ENCODE measurements around the gene ASPG. TPM values are rescaled to one million over a fixed set of nuclear protein-coding genes. Genes with fewer than 3 reads are reported as not detected.
A peak's percentile ranks its signal among the peaks of the same experiment; 100 is the strongest.

The ASPG gene
- total RNA-seq, 1 experiment from 2014 or later: not detected

GRCh38 chr14:104137297-104138097 is 52.0 kb downstream of the ASPG start:
- H3K27me3 ChIP-seq (ENCODE audit: insufficient read depth, low read depth): peaks cover 32% of the 10 kb centered on the region
- BruUV-seq (replicated peaks): no TSS peak
- ChIA-PET POLR2A (ENCODE audit: unreplicated experiment) (no interaction called here), CTCF (no interaction called here)
- no peak overlapping the region for H3K4me3 ChIP-seq
- no peaks in the 10 kb centered on the region for H3K4me1 ChIP-seq (replicated peaks; ENCODE audit: insufficient read depth)
- intact Hi-C loops (cut with micrococcal nuclease; ENCODE audit: unreplicated experiment): loop anchor here (2.0 to 5.0 kb wide), 2 partner anchors 427 to 505 kb away; no protein-coding TSS in a partner anchor
- no peaks in the 10 kb centered on the region for H3K36me3 ChIP-seq (ENCODE audit: low read depth)
- H3K79me2 ChIP-seq (ENCODE audit: low read depth): no peaks in the 10 kb centered on the region
- TF ChIP-seq EZH2 (IDR thresholded peaks at IDR 0.05; ENCODE audit: low read depth) (no peak), CTCF (conservative IDR thresholded peaks at IDR 0.05) (peak; percentile 57; the same call in 1 of the 2 replicates)
- peaks cover 2% of the 10 kb centered on the region; the same call in 1 of the 2 replicates for H4K20me1 ChIP-seq (ENCODE audit: insufficient read depth)
- H3K4me2 ChIP-seq: no peak overlapping the region
- no peak overlapping the region for H3K27ac ChIP-seq
- H3K9me2 ChIP-seq (ENCODE audit: insufficient read depth): no peaks in the 10 kb centered on the region
- no peak overlapping the region for H2AFZ ChIP-seq
- H3K9me3 ChIP-seq (ENCODE audit: insufficient read depth, low read depth): no peaks in the 10 kb centered on the region
- peak in 1 of 2 experiments; percentile 55 for DNase-seq
- H3F3A ChIP-seq (ENCODE audit: insufficient read depth, low read depth): no peaks in the 10 kb centered on the region

- TF ChIP-seq EZH2 (IDR thresholded peaks at IDR 0.05; ENCODE audit: low read depth) (no peak), CTCF (conservative IDR thresholded peaks at IDR 0.05) (no peak)
- POLR2A ChIA-PET (ENCODE audit: unreplicated experiment): no interaction called here
- Histone ChIP-seq H3K4me2 (no peak within 1 kb of the TSS), H4K20me1 (ENCODE audit: insufficient read depth) (no peaks in the 10 kb centered on the region; the same call in 1 of the 2 replicates), H3K9me2 (ENCODE audit: insufficient read depth) (no peaks in the 10 kb centered on the region), H3K9me3 (ENCODE audit: insufficient read depth, low read depth) (no peaks in the 10 kb centered on the region), H2AFZ (no peak within 1 kb of the TSS), H3K4me1 (replicated peaks; ENCODE audit: insufficient read depth) (no peaks in the 10 kb centered on the region), H3K27me3 (ENCODE audit: insufficient read depth, low read depth) (peaks cover 36% of the 10 kb centered on the region), H3K79me2 (ENCODE audit: low read depth) (no peaks in the 10 kb centered on the region), H3K36me3 (ENCODE audit: low read depth) (no peaks in the 10 kb centered on the region), H3K4me3 (no peak within 1 kb of the TSS), H3F3A (ENCODE audit: insufficient read depth, low read depth) (no peaks in the 10 kb centered on the region), H3K27ac (no peak within 1 kb of the TSS)
- CTCF ChIA-PET: no interaction called here
- no peak for DNase-seq
- no TSS peak for BruUV-seq (replicated peaks)
- intact Hi-C loops (cut with micrococcal nuclease; ENCODE audit: unreplicated experiment): loop anchor here (5.0 kb wide), 1 partner anchor 504 kb away; no protein-coding TSS in a partner anchor
Measured at GRCh38 chr14:104138098-104138717, 52.7 kb downstream of the ASPG start, which contains the start of gene KIF26A. Gene KIF26A, plus strand, starts transcription at chr14:104138587. Its CDS starts 136 bp downstream, at chr14:104138723.

GRCh38 chr14:104138718-104139459 is 53.4 kb downstream of the ASPG start:
- Histone ChIP-seq H3K4me1 (replicated peaks; ENCODE audit: insufficient read depth) (no peaks in the 10 kb centered on the region), H3K9me3 (ENCODE audit: insufficient read depth, low read depth) (no peaks in the 10 kb centered on the region), H3K4me3 (no peak overlapping the region), H3K27me3 (ENCODE audit: insufficient read depth, low read depth) (peaks cover 38% of the 10 kb centered on the region), H3K27ac (no peak overlapping the region), H2AFZ (no peak overlapping the region), H3K9me2 (ENCODE audit: insufficient read depth) (no peaks in the 10 kb centered on the region), H3K79me2 (ENCODE audit: low read depth) (no peaks in the 10 kb centered on the region), H3K36me3 (ENCODE audit: low read depth) (no peaks in the 10 kb centered on the region), H4K20me1 (ENCODE audit: insufficient read depth) (no peaks in the 10 kb centered on the region), H3K4me2 (no peak overlapping the region), H3F3A (ENCODE audit: insufficient read depth, low read depth) (no peaks in the 10 kb centered on the region)
- no TSS peak for BruUV-seq (replicated peaks)
- TF ChIP-seq CTCF (conservative IDR thresholded peaks at IDR 0.05): no peak
- CTCF ChIA-PET: no interaction called here
- POLR2A ChIA-PET (ENCODE audit: unreplicated experiment): no interaction called here
- no peak for DNase-seq
- intact Hi-C loops (cut with micrococcal nuclease; ENCODE audit: unreplicated experiment): loop anchor here (5.0 kb wide), 1 partner anchor 503 kb away; no protein-coding TSS in a partner anchor

Measured in PC-9 (cell line).